A549 (cell line): ENCODE results near the gene PRDM11. TPM values are rescaled to one million over a fixed set of nuclear protein-coding genes. Genes with fewer than 3 reads are reported as not detected.

Experiments
- ATAC-seq, 2 experiments: fragments of 200-7000 bp in 1 of 2; fragments of >200 bp in 1 of 2; cut with Nextera tagmentation in 1 of 2; cut with Tn5 transposase in 1 of 2; 3 replicates each; pipeline versions ENCODE4 v1.8.0 to v1.9.1; 2018 to 2020; ENCODE audit warnings: mild to moderate bottlenecking in 1 of 2, moderate library complexity in 1 of 2
- CTCF ChIA-PET: fragments of 300-600 bp; sonication (Branson Sonifier 250); formaldehyde crosslinking; extraction: SDS; loops from one replicate; lab custom pipeline; 2021; ENCODE audit warnings: antibody characterized with exemption, inconsistent platforms; lab: Yijun Ruan, JAX
- POLR2A ChIA-PET: fragments of 350-600 bp; formaldehyde crosslinking; extraction: SDS; loops from one replicate; lab custom pipeline; 2021; ENCODE audit warnings: antibody characterized with exemption, inconsistent platforms; lab: Yijun Ruan, JAX
- DNase-seq, 2 experiments: peaks; one replicate each; pipeline versions ENCODE4 v3.0.0 to v3.0.0-alpha.2; 2011 to 2016; ENCODE audit warnings: low read depth in 1 of 2, low spot score in 1 of 2
- FAIRE-seq: peaks from 2 replicates; lab custom pipeline; 2011; peaks lifted over from hg19 to GRCh38; lab: Jason Lieb, UNC
- H3K27ac ChIP-seq, 2 experiments: fragments of >200 bp; sonication (Bioruptor Twin); formaldehyde crosslinking; 3 replicates each; pipeline ENCODE4 v1.5.1; 2016 to 2017
- H3K4me1 ChIP-seq: fragments of >200 bp; sonication (Bioruptor Twin); formaldehyde crosslinking; 3 replicates; pipeline ENCODE4 v1.6.1; 2016
- H3K4me2 ChIP-seq: fragments of >200 bp; sonication (Bioruptor Twin); formaldehyde crosslinking; 3 replicates; pipeline ENCODE4 v1.6.1; 2016
- H3K4me3 ChIP-seq: fragments of >200 bp; sonication (Bioruptor Twin); formaldehyde crosslinking; 3 replicates; pipeline ENCODE4 v1.5.1; 2016
- H3K9me3 ChIP-seq: fragments of >200 bp; sonication (Bioruptor Twin); formaldehyde crosslinking; 3 replicates; pipeline ENCODE4 v1.6.1; 2016
- ATOH8 ChIP-seq: fragments of 250-450 bp; sonication (Bioruptor Pico); IDR thresholded peaks from 2 replicates; pipeline ENCODE4 v1.5.0; 2020; ENCODE audit warnings: low read depth, mild to moderate bottlenecking, moderate library complexity
- CHD2 ChIP-seq: fragments of 150-350 bp; IDR thresholded peaks from 2 replicates; pipeline ENCODE4 v1.6.1; 2014; ENCODE audit warnings: low read length; ENCODE audit not compliant: partially characterized antibody
- CTCF ChIP-seq: fragments of >200 bp; sonication (Bioruptor Twin); formaldehyde crosslinking; IDR thresholded peaks from 3 replicates; pipeline ENCODE4 v1.5.1; 2016
- E2F6 ChIP-seq: IDR thresholded peaks from 2 replicates; pipeline ENCODE4 v1.6.1; 2012; ENCODE audit warnings: low read depth, borderline replicate concordance
- FOSL2 ChIP-seq, 2 experiments: fragments of 450-650 bp in 1 of 2; fragments of >200 bp in 1 of 2; sonication (Bioruptor Twin) in 1 of 2; formaldehyde crosslinking; IDR thresholded peaks; 2 replicates each; pipeline versions ENCODE4 v1.5.0 to v1.6.1; 2016 to 2020; ENCODE audit warnings: mild to moderate bottlenecking in 1 of 2, moderate library complexity in 1 of 2
- FOXS1 ChIP-seq: fragments of 250-450 bp; sonication (Bioruptor Pico); IDR thresholded peaks from 2 replicates; pipeline ENCODE4 v1.5.0; 2020; ENCODE audit warnings: mild to moderate bottlenecking, moderate library complexity
- GATA3 ChIP-seq: IDR thresholded peaks from 2 replicates; pipeline ENCODE4 v1.6.1; 2012; ENCODE audit warnings: borderline replicate concordance
- HDAC2 ChIP-seq: fragments of 200-600 bp; sonication (generic); IDR thresholded peaks from 2 replicates; pipeline ENCODE4 v1.6.1; 2016
- HMGXB4 ChIP-seq: fragments of 250-450 bp; sonication (Bioruptor Pico); IDR thresholded peaks from 2 replicates; pipeline ENCODE4 v1.5.0; 2021; ENCODE audit warnings: mild to moderate bottlenecking, moderate library complexity, borderline replicate concordance
- HOXB13 ChIP-seq: fragments of 250-450 bp; sonication (Bioruptor Pico); IDR thresholded peaks from 2 replicates; pipeline ENCODE4 v1.5.0; 2020; ENCODE audit warnings: low read depth, mild to moderate bottlenecking, moderate library complexity
- HOXB5 ChIP-seq: fragments of 250-450 bp; sonication (Bioruptor Pico); IDR thresholded peaks from 2 replicates; pipeline ENCODE4 v1.5.0; 2020; ENCODE audit warnings: mild to moderate bottlenecking, moderate library complexity
- JUNB ChIP-seq: fragments of >200 bp; sonication (Bioruptor Twin); formaldehyde crosslinking; IDR thresholded peaks from 2 replicates; pipeline ENCODE4 v1.6.1; 2016
- KDM1A ChIP-seq: fragments of 200-600 bp; sonication (generic); IDR thresholded peaks from 2 replicates; pipeline ENCODE4 v1.6.1; 2016; ENCODE audit warnings: low read depth, mild to moderate bottlenecking
- MAX ChIP-seq: IDR thresholded peaks from 2 replicates; pipeline ENCODE4 v1.6.1; 2012
- MYC ChIP-seq: IDR thresholded peaks from 2 replicates; pipeline ENCODE4 v1.6.1; 2012; ENCODE audit warnings: mild to moderate bottlenecking, inconsistent platforms, low read length, improper control_type of control experiment, borderline replicate concordance
- NPAS2 ChIP-seq: fragments of 250-450 bp; sonication (Bioruptor Pico); IDR thresholded peaks from 2 replicates; pipeline ENCODE4 v1.8.0; 2022; ENCODE audit warnings: mild to moderate bottlenecking, moderate library complexity, borderline replicate concordance
- POLR2A ChIP-seq: IDR thresholded peaks from 2 replicates; pipeline ENCODE4 v1.6.1; 2012; ENCODE audit warnings: mild to moderate bottlenecking, low read length
- POLR2AphosphoS2 ChIP-seq: conservative IDR thresholded peaks from 2 replicates; pipeline ENCODE4 v1.6.1; 2012; ENCODE audit warnings: low read length, improper control_type of control experiment, inconsistent platforms
- TFCP2L1 ChIP-seq: fragments of 250-450 bp; sonication (Bioruptor Pico); IDR thresholded peaks from 2 replicates; pipeline ENCODE4 v1.5.0; 2021; ENCODE audit warnings: mild to moderate bottlenecking
- USF2 ChIP-seq: fragments of 450-650 bp; IDR thresholded peaks from 2 replicates; pipeline ENCODE4 v1.6.1; 2014; ENCODE audit warnings: antibody characterized with exemption
- ZC3H11A ChIP-seq: fragments of 450-650 bp; IDR thresholded peaks from 2 replicates; pipeline ENCODE4 v1.6.1; 2014; ENCODE audit warnings: antibody characterized with exemption, mild to moderate bottlenecking
- ZFP36 ChIP-seq: fragments of 450-650 bp; IDR thresholded peaks from 2 replicates; pipeline ENCODE4 v1.6.1; 2014; ENCODE audit warnings: borderline replicate concordance; ENCODE audit not compliant: partially characterized antibody
- WGBS: methylation state at CpG from one replicate; pipeline ENCODE4 v1.1.6; 2017; ENCODE audit errors: missing lambda C conversion rate; 5-methylcytosine and 5-hydroxymethylcytosine counted together
- polyA plus RNA-seq, 4 experiments: library from polyadenylated mRNA; depleted of rRNA in 3 of 4; stranded (reverse); fragments of >200 nt; fragmentation: RNase III in 1 of 4; extraction: RNeasy Plus Mini Kit Qiagen cat#74134 plus additional on column Dnase treatment in 1 of 4; gene quantifications; 2 replicates in 3 of 4; 3 replicates in 1 of 4; pipeline ENCODE4 v1.2.3, GENCODE V29; 2011 to 2017

Gene PRDM11
- polyA plus RNA-seq, 2 of the 4 experiments (the other 2 are of a cell fraction): 4.3 to 5.3 TPM

GRCh38 chr11:45266676-45267020, 120.2 kb downstream of the PRDM11 start:
- ChIA-PET POLR2A (no interaction called here), CTCF (interaction anchor here (0.7 to 8.0 kb wide), 7 partner anchors 13 to 64 kb away, joined by 3 to 46 read pairs (median 4); partner anchors contain the start of gene SYT13)
- peak in 1 of 2 experiments; percentile 32 for DNase-seq
- TF ChIP-seq HOXB13 (CRISPR knock-in tag) (no peak), HDAC2 (no peak), NPAS2 (no peak), CHD2 (no peak), ZC3H11A (no peak), TFCP2L1 (CRISPR knock-in tag) (no peak), POLR2A (no peak), HOXB5 (CRISPR knock-in tag) (no peak), FOXS1 (CRISPR knock-in tag) (no peak), HMGXB4 (no peak), USF2 (no peak), MYC (no peak), POLR2AphosphoS2 (no peak), FOSL2 (IDR thresholded peaks at IDR 0.05) (no peak), FOSL2 (CRISPR knock-in tag; IDR thresholded peaks at IDR 0.05) (no peak), ATOH8 (CRISPR knock-in tag) (no peak), GATA3 (no peak), JUNB (no peak), KDM1A (no peak)
- H3K4me1 ChIP-seq: peaks cover 94% of the 10 kb centered on the region
- 3% methylated on average over 1 of the region's 1 CpG for WGBS
- H3K9me3 ChIP-seq: peaks cover 7% of the 10 kb centered on the region; the same call in 2 of the 3 replicates
- ATAC-seq: no peak
- no peak overlapping the region for H3K4me3 ChIP-seq
- FAIRE-seq: no peak
- H3K4me2 ChIP-seq: peak overlapping the region; percentile 74
- H3K27ac ChIP-seq: peak overlapping the region; percentile 78 to 86

GRCh38 chr11:45267052-45267451, 120.6 kb downstream of the PRDM11 start:
- FAIRE-seq (no peak), DNase-seq (peak in 1 of 2 experiments; percentile 38), ATAC-seq (peak in 1 of 2 experiments; percentile 29; a peak in 2 of 6 replicates)
- Histone ChIP-seq H3K27ac (peak overlapping the region; percentile 78 to 86), H3K4me3 (no peak overlapping the region), H3K4me2 (peak overlapping the region; percentile 74), H3K4me1 (peaks cover 90% of the 10 kb centered on the region), H3K9me3 (peaks cover 7% of the 10 kb centered on the region; the same call in 2 of the 3 replicates)
- WGBS: 64% methylated on average over 12 of the region's 14 CpGs
- TF ChIP-seq E2F6 (peak; percentile 68; the same call in 1 of the 2 replicates), KDM1A (no peak), MAX (no peak), CTCF (peak; percentile 50), ZFP36 (no peak)
- POLR2A ChIA-PET: no interaction called here
- CTCF ChIA-PET: interaction anchor here (0.7 to 8.0 kb wide), 7 partner anchors 14 to 156 kb away, joined by 3 to 46 read pairs (median 6); no protein-coding TSS in a partner anchor
